DOHH2 (cell line): Measurements from ENCODE around the gene CHD3.

Experiments used
- EZH2phosphoT487 ChIP-seq: fragments of 200-600 bp; sonication (generic); IDR thresholded peaks from 2 replicates; pipeline ENCODE4 v1.6.1; 2017; ENCODE audit warnings: borderline replicate concordance, mild to moderate bottlenecking, antibody characterized with exemption, low read length, moderate library complexity, mixed read lengths
- TF ChIP-seq, protein P1 (sequence below): fragments of 200-600 bp; sonication (generic); IDR thresholded peaks from one replicate; pipeline ENCODE4 v1.5.1; 2014; ENCODE audit warnings: antibody characterized with exemption, mild to moderate bottlenecking, low read depth, low read length; ENCODE audit not compliant: poor library complexity, severe bottlenecking

- TF ChIP-seq, protein P1, sequence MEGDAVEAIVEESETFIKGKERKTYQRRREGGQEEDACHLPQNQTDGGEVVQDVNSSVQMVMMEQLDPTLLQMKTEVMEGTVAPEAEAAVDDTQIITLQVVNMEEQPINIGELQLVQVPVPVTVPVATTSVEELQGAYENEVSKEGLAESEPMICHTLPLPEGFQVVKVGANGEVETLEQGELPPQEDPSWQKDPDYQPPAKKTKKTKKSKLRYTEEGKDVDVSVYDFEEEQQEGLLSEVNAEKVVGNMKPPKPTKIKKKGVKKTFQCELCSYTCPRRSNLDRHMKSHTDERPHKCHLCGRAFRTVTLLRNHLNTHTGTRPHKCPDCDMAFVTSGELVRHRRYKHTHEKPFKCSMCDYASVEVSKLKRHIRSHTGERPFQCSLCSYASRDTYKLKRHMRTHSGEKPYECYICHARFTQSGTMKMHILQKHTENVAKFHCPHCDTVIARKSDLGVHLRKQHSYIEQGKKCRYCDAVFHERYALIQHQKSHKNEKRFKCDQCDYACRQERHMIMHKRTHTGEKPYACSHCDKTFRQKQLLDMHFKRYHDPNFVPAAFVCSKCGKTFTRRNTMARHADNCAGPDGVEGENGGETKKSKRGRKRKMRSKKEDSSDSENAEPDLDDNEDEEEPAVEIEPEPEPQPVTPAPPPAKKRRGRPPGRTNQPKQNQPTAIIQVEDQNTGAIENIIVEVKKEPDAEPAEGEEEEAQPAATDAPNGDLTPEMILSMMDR, result no peak
- TF ChIP-seq EZH2phosphoT487, result no peak
Observed at GRCh38 chr17:7940743-7941142, 52.2 kb downstream of the CHD3 start.
